Measurements from ENCODE around the gene HNRNPLL.
A peak's percentile ranks its signal among the peaks of the same experiment; 100 is the strongest.

The HNRNPLL gene

DNA sequence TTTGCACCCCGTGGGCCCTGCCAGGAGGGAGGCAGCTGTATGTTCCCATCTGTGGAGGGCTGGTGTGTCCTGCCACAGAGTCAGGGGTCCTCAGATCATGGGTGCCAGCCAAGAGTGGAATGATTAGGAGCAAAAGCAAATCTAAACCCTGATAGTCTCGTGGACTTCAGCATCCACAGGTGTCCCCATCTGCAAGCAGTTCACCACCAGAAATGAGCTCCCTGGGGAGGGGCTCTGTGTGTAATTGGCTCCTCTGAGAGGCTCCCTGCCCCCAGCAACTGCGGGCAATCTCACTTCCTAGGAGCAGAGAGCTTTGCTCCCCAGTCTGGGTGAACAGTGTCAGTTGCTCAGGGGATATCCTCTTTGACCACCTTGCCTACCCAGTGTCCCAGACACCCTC lies 78.1 kb downstream of the HNRNPLL start:
- TF ChIP-seq, protein P1, sequence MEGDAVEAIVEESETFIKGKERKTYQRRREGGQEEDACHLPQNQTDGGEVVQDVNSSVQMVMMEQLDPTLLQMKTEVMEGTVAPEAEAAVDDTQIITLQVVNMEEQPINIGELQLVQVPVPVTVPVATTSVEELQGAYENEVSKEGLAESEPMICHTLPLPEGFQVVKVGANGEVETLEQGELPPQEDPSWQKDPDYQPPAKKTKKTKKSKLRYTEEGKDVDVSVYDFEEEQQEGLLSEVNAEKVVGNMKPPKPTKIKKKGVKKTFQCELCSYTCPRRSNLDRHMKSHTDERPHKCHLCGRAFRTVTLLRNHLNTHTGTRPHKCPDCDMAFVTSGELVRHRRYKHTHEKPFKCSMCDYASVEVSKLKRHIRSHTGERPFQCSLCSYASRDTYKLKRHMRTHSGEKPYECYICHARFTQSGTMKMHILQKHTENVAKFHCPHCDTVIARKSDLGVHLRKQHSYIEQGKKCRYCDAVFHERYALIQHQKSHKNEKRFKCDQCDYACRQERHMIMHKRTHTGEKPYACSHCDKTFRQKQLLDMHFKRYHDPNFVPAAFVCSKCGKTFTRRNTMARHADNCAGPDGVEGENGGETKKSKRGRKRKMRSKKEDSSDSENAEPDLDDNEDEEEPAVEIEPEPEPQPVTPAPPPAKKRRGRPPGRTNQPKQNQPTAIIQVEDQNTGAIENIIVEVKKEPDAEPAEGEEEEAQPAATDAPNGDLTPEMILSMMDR (IDR thresholded peaks at IDR 0.05; ENCODE audit: low read depth, low read length), result no peak
- no peak for DNase-seq
- no peaks in the 10 kb centered on the region for H3K27me3 ChIP-seq (ENCODE audit: insufficient read depth, low read depth, severe bottlenecking)
- no peak overlapping the region for H3K4me3 ChIP-seq (ENCODE audit: low read depth, low read length)
- no peaks in the 10 kb centered on the region for H3K36me3 ChIP-seq
- H3K27ac ChIP-seq, result no peak overlapping the region
- no peaks in the 10 kb centered on the region for H3K9me3 ChIP-seq (ENCODE audit: severe bottlenecking)

GRCh38 chr2:38523728-38524437 lies 78.8 kb downstream of the HNRNPLL start:
- TF ChIP-seq, protein P1 (IDR thresholded peaks at IDR 0.05; ENCODE audit: low read depth, low read length), result peak; percentile 72
- Histone ChIP-seq H3K36me3 (no peaks in the 10 kb centered on the region), H3K27me3 (ENCODE audit: insufficient read depth, low read depth, severe bottlenecking) (no peaks in the 10 kb centered on the region), H3K27ac (no peak overlapping the region), H3K4me3 (ENCODE audit: low read depth, low read length) (no peak overlapping the region), H3K9me3 (ENCODE audit: severe bottlenecking) (no peaks in the 10 kb centered on the region)
- DNase-seq, result peak; percentile 45

DNA sequence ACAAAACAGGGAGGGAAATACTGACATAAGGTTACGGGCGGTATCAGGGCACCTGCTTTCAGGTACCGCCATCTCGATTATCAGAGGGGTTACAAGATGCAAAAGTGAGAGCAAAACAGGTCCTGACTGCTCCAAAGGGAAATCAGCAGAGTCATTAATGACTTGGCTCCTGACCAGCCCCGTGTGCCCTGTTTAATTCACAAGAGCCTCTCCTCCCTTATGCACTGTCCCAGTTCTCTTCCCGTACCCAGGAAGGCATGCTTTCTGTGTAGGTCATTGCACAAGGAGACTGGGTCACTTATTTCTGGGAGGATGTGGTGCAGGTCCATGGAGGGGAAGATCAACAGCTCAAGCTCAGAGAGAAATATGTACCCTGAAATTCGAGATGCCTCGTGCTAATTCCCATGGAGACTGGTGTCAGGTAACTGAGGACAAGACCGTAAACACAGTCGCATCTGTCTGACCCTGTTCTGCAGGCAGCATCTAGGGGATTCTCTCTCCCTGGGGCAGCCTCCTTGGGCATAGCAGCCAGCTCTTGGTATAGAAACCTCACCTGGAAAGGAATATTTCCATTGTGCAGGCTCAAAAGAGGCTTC lies 79.9 kb downstream of the HNRNPLL start:
- no peak overlapping the region for H3K4me3 ChIP-seq (ENCODE audit: low read depth, low read length)
- H3K9me3 ChIP-seq (ENCODE audit: severe bottlenecking), result no peaks in the 10 kb centered on the region
- TF ChIP-seq, protein P1 (IDR thresholded peaks at IDR 0.05; ENCODE audit: low read depth, low read length), result no peak
- no peaks in the 10 kb centered on the region for H3K36me3 ChIP-seq
- no peak overlapping the region for H3K27ac ChIP-seq
- no peak for DNase-seq
- H3K27me3 ChIP-seq (ENCODE audit: insufficient read depth, low read depth, severe bottlenecking), result no peaks in the 10 kb centered on the region

DNA sequence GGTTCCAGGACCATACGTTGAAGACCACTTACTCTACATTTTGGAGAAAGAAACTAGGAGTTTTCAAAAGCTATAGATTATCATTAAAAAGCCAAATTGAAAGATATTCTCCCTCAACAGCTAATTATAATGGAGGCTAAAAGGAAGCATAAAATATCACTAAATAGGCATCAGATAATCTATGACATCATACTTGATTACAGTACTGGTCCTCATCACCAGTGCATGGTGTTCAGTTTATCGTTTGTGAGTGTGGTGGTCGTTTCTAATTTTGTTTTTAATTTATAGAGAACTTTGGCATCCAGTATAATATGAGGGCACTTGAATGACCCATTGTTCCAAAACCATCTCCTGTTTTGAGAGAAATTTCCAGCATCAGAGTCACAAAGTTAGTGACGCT lies 80.9 kb downstream of the HNRNPLL start:
- TF ChIP-seq, protein P1 (IDR thresholded peaks at IDR 0.05; ENCODE audit: low read depth, low read length), result no peak
- Histone ChIP-seq H3K36me3 (no peaks in the 10 kb centered on the region), H3K9me3 (ENCODE audit: severe bottlenecking) (no peaks in the 10 kb centered on the region), H3K4me3 (ENCODE audit: low read depth, low read length) (no peak overlapping the region), H3K27me3 (ENCODE audit: insufficient read depth, low read depth, severe bottlenecking) (no peaks in the 10 kb centered on the region), H3K27ac (no peak overlapping the region)
- no peak for DNase-seq

GRCh38 chr2:38517284-38517683 lies 85.4 kb downstream of the HNRNPLL start:
- Histone ChIP-seq H3K36me3 (no peaks in the 10 kb centered on the region), H3K27me3 (ENCODE audit: insufficient read depth, low read depth, severe bottlenecking) (no peaks in the 10 kb centered on the region), H3K27ac (no peak overlapping the region), H3K4me3 (ENCODE audit: low read depth, low read length) (no peak overlapping the region), H3K9me3 (ENCODE audit: severe bottlenecking) (no peaks in the 10 kb centered on the region)
- TF ChIP-seq, protein P1 (IDR thresholded peaks at IDR 0.05; ENCODE audit: low read depth, low read length), result no peak
- no peak for DNase-seq

Measured in WERI-Rb-1 (cell line).